GM19025 (cell line): ENCODE measurements around the gene GRIN1.

Experiments used
- ATAC-seq: cut with Tn5 transposase; IDR thresholded peaks from one replicate; pipeline ENCODE4 v1.9.1; 2021; ENCODE audit warnings: mild to moderate bottlenecking, low read depth, moderate library complexity; ENCODE audit not compliant: unreplicated experiment

The GRIN1 gene

DNA sequence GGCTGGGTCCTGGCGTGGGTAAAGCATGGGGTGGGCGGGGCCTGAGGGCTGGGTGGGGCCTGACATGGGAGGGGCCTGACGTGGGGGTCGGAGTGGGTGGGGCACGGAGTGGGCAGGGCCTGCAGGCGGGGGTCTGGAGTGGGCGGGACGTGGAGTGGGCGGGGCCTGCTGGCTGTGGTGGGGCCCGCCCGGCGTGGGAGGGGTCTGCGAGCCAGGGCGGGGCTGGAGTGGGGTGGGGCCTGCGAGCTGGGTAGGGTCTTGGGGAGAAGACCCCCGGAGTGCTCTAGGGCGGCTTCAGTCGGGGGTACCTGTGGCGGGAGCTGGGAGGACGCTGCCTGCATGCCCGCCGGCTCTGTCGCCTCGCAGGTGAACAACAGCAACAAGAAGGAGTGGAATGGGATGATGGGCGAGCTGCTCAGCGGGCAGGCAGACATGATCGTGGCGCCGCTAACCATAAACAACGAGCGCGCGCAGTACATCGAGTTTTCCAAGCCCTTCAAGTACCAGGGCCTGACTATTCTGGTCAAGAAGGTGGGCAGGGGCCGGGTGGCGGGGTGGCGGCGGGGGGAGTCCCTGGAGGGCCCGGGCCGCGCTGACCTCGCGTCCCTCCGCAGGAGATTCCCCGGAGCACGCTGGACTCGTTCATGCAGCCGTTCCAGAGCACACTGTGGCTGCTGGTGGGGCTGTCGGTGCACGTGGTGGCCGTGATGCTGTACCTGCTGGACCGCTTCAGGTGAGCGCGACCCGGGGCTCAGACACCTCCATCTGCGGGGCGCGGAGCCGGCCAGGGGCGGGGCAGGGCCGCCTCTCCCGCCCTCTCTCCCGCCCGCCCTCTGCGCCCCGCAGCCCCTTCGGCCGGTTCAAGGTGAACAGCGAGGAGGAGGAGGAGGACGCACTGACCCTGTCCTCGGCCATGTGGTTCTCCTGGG lies 22.9 kb downstream of the GRIN1 start:
- no peak for ATAC-seq

DNA sequence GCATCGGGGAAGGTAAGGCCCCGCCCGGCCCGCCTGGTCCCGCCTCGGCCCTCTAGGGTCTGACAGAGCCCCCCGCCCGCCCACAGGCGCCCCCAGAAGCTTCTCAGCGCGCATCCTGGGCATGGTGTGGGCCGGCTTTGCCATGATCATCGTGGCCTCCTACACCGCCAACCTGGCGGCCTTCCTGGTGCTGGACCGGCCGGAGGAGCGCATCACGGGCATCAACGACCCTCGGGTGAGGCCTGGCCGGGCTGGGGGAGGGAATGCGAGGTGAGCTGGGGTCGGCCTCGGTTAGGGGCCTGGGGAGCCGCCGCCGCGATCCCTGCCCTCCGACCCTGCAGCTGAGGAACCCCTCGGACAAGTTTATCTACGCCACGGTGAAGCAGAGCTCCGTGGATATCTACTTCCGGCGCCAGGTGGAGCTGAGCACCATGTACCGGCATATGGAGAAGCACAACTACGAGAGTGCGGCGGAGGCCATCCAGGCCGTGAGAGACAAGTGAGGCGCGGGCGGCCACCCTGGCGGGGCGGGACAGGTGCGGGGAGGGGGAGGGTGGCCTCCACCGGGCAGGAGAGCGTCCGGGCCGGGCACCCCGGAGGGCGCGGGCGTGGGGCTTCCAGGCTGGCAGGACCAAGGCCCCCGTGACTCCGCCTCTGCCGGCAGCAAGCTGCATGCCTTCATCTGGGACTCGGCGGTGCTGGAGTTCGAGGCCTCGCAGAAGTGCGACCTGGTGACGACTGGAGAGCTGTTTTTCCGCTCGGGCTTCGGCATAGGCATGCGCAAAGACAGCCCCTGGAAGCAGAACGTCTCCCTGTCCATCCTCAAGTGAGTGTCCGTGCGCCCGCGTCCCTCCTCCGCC lies 23.8 kb downstream of the GRIN1 start:
- no peak for ATAC-seq

DNA sequence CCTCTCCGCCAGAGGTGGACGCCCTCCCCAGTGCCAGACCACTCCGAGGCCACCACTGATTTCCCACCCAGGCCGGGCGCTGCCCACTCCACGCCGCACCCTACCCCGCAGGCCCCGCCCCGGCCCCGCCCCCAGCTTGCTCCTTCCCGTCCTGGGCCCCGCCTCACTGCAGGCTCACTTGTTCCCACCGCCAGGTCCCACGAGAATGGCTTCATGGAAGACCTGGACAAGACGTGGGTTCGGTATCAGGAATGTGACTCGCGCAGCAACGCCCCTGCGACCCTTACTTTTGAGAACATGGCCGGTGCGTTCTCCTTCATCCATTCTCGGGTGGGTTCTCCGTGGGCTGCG lies 24.4 kb downstream of the GRIN1 start:
- no peak for ATAC-seq

DNA sequence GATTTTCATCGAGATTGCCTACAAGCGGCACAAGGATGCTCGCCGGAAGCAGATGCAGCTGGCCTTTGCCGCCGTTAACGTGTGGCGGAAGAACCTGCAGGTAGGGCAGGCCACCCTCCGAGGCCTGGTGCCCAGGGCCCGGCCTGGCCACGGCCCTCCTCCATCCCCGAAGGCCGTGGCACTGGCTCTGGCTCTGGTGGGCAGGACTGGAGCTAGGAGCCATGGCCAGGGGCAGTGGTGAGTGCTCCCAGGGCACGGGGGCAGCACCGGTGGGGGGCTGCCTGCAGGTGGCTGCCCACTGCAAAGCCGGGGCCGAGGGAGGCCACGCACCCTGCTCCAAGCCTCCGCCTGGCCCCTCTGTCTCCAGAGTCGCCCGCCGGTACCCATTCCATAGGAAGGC lies 24.9 kb downstream of the GRIN1 start:
- ATAC-seq = no peak

DNA sequence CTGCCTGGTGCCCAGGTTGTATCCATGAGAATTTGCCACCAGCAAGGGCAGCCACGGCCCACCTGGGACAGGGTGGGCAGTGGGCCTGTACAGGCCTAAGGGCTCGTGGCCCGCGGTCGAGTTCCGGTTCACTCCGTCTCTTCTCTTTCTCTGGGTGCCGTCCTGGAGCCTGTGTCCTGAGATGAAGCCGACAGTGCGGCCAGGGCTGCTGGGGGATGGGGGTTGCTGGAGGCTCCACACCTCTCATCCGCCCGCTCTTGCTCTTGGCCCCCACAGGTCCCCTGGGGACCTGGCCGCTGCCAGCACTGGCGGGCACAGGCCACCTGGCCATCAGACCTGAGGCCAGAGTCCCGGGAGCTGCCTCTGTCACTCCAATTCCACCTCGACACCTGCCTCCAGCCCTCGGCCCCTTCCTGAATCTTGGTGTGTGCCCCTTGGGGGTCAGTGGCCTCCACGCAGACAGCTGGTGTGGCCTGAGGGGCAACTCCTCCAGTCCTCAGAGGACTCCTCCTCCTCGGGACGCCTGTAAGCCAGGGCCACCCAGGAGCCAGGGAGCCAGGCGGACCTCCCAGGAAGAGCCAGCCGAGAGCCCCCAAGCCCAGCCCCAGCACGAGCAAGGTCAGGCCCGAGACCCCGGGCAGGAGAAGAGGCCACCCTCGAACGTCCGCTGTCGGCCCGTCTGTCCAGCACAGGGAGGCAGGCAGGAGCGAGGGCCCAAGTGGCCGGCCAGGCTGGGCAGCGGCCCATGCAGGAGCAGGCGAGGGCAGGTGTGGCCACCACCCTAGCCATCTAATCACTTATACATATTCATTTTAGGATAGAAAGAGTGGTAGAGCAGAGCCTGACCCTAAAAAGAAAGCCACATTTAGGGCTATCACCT lies 25.7 kb downstream of the GRIN1 start:
- no peak for ATAC-seq

DNA sequence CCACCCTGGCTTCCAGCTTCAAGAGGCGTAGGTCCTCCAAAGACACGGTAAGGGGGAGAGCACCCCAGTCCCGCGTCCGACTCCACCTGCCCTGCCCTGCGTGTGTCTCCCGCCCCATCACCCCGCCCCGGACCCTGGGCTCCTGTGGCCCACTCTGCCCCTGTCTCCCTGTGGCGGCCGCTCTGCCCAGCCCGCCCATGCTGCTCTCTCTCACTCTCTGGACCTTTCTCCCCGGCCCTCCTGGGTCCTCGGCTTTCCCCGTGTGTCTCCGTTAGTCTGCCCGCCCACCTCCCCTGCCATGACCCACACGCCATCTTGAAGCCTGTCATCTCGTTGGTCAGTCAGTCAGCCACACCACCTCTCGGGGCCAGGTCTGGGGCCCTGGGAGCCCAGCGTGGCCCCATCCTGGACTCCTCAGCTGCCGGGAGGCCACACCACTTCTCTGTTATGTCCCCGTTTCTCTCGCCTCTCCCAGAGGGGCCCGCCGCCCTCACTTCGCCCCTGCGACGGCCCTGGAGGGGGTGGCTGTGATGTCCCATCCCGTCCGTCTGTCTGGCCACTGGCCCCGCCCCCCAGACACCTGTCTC lies 26.4 kb downstream of the GRIN1 start:
- no peak for ATAC-seq

DNA sequence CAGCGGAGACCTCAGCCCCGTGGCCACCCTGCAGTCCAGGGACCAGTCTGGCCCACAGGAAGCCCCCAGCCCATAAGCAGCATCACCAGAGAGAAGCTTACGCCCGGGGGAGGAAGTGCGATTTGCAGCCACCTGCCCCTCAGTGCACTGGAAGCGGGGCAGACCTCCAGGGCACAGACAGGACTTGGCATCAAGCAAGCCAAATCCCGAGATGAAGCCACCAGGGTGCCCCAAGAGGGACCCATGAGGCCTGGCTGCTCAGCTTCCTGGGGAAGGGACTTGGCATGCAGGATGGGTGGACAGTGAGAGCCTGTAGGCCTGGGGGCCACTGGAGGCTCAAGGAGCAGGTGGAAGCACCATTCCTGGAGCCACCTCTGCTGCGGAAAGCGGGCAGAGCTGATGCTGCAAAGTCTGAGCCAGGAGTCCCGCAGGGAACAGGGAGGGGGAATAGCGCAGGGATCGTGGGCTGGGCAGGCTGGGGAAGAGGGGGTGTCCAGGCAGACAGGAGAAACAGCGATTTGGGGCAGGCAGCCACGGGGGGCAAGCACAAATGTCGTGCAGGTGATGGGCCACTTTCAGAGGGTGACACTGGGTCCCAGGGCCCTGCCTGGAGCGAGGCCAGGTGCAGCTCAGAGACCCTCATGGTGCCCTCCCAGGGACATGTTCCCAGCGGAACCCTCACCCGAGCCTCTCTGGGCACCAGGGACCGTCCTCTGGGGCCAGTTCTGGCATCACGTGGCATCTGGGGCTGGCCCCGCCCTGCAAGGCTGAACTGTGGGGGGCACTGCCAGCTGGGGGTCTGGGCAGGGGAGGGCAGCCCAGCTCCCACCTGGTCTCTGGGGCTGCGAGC lies 27.7 kb downstream of the GRIN1 start:
- no peak for ATAC-seq

DNA sequence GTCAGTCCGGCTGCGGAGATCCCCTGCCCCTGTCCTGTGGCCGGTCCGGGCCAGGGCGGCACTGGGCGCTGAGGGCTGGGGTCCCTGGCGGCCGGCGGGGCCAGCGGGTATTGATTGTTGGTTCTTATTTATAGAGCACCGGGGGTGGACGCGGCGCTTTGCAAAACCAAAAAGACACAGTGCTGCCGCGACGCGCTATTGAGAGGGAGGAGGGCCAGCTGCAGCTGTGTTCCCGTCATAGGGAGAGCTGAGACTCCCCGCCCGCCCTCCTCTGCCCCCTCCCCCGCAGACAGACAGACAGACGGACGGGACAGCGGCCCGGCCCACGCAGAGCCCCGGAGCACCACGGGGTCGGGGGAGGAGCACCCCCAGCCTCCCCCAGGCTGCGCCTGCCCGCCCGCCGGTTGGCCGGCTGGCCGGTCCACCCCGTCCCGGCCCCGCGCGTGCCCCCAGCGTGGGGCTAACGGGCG lies 28.4 kb downstream of the GRIN1 start:
- ATAC-seq = no peak

DNA sequence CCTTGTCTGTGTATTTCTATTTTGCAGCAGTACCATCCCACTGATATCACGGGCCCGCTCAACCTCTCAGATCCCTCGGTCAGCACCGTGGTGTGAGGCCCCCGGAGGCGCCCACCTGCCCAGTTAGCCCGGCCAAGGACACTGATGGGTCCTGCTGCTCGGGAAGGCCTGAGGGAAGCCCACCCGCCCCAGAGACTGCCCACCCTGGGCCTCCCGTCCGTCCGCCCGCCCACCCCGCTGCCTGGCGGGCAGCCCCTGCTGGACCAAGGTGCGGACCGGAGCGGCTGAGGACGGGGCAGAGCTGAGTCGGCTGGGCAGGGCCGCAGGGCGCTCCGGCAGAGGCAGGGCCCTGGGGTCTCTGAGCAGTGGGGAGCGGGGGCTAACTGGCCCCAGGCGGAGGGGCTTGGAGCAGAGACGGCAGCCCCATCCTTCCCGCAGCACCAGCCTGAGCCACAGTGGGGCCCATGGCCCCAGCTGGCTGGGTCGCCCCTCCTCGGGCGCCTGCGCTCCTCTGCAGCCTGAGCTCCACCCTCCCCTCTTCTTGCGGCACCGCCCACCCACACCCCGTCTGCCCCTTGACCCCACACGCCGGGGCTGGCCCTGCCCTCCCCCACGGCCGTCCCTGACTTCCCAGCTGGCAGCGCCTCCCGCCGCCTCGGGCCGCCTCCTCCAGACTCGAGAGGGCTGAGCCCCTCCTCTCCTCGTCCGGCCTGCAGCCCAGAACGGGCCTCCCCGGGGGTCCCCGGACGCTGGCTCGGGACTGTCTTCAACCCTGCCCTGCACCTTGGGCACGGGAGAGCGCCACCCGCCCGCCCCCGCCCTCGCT lies 29.0 kb downstream of the GRIN1 start:
- ATAC-seq = no peak

DNA sequence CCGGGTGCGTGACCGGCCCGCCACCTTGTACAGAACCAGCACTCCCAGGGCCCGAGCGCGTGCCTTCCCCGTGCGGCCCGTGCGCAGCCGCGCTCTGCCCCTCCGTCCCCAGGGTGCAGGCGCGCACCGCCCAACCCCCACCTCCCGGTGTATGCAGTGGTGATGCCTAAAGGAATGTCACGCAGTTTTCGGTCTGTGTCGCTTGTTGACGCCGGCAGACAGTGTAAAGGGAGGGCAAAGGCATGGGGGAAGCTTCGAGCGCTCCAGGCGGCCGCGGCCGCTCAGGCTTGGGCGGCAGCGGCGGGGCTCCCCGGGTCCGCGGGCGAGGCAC lies 29.6 kb downstream of the GRIN1 start:
- ATAC-seq = no peak

DNA sequence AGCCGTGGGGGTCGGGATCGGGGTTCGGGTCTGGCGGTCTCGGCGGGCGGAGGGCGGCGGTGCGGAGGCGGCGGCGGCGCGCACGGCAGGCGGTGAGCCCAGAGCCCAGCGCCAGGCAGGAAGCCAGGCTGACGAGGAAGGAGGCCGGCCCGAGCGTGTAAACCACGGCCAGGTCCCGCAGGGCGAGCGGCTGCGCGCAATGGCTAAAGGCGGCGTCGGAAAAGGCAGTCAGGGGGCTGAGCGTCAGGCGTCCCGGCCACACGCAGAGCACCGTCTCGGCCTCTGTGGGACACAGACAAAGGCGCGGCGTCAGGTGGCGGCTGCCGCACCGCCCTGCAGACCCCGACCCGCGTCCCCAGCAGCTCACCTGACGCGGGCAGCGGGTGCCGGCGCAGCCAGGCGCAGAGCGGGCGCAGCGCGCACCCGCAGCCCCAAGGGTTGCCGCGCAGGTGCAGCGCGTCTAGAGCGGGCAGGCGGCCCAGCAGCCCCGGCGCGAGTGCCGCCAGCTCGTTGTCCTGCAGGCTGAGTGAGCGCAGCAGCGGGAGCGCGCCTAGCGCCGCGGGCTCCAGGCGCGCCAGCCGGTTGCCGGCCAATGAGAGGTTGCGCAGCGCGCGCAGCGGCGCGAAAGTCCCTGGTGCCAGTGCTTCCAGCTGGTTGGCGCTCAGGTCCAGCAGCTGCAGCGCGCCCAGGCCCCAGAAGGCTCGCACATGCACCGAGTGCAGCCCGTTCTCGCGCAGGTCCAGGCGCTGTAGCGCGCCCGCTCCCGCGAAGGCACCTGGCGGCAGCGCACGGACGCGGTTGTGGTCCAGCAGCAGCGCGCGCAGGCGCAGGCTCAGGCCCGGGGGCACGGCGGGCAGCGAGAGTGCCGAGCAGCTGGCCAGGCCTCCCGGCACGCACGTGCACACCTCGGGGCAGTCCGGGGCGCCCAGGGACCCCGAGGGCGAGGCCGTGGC lies 30.2 kb downstream of the GRIN1 start:
- no peak for ATAC-seq

DNA sequence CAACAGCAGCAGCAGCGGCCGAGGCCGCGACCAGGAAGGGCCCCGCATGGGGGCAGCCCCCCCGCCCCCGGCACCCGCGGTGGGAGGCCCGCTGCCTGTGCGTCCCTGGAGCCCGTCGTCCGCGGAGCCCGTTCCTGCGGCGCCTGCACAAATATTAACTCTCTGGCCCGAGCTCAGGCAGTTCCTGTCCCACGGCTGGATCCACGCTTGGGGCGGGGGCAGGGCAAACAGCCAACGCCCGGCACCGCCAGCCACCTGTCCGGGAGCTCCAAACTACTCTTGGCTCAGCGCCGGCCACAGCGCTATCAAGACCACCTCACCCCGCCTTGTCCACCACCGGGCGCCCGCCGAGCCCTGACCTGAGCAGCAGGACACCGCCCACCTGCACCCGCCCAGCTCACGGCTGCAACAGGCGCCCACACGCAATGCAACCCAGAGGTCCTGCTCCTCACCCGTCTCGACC lies 31.0 kb downstream of the GRIN1 start, which contains the start of gene LRRC26:
TSS of gene LRRC26 (minus strand) at position 156 of the 463 bp plus-strand sequence. CDS start at position 48, 108 bp downstream.
- ATAC-seq = no peak

DNA sequence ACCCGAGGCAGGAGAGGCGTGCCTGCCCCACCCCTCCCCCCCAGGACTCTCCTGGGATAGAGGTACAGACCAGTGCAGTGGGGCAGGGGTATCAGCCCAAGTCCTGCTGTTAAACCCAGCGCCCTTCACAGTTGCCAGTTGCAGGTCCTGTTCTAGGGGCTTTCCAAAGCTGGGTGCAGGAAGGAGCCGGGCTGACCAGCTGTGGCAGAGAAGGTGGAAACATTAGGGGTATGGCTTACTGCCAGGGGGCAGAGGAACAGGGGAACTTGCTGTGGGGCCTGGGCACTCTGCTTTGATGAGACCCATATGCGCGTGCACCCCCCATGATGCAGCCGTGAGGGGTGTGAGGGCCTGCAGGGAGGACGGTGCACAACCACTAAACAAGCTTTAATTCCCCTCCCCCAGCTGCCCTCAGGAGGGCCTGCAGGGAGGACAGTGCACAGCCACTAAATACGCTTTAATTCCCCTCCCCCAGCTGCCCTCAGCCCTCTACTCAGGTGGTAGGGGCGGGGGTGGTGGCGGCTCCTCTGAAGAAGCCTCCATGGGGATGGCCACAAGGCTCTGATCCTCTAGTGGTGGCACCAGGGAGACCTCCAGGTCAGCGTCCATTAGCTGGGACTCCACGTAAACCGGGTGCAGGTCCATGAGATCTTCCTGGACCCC lies 31.7 kb downstream of the GRIN1 start:
- ATAC-seq = no peak

DNA sequence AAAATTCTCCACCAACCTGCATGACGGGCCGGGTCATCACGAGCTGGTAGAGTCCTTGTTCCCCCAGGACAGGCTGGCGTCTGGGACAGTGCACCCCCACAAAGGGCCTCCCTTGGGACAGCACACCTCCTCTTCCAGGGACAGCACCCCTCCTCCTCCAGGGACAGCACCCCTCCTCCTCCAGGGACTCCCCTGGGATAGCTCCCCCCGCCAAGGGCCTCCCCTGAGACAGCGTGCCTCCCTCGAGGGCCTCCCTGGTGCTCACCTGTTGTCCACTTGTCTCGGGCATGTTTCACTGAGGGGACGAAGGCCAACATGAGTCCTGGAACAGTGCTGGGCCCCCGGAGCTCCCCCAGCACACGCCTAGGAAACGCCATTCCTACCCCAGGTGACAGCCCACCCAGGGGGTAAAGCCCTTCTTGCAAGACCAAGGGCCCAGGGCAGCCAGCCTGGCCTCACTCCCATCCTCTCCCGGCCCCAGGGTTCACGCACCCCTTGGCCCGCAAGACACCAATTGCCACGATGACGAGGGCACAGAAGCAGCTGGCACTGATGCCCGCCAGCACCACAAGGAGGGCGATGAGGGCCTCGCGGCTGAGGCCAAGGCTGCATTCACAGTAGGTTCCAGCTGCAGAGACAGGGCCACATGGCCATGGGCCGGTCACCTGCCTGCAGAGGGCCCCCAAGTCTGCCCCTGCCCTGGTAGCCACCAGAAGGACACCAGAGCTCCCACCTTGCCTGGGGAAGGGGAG lies 32.4 kb downstream of the GRIN1 start:
- ATAC-seq = no peak

DNA sequence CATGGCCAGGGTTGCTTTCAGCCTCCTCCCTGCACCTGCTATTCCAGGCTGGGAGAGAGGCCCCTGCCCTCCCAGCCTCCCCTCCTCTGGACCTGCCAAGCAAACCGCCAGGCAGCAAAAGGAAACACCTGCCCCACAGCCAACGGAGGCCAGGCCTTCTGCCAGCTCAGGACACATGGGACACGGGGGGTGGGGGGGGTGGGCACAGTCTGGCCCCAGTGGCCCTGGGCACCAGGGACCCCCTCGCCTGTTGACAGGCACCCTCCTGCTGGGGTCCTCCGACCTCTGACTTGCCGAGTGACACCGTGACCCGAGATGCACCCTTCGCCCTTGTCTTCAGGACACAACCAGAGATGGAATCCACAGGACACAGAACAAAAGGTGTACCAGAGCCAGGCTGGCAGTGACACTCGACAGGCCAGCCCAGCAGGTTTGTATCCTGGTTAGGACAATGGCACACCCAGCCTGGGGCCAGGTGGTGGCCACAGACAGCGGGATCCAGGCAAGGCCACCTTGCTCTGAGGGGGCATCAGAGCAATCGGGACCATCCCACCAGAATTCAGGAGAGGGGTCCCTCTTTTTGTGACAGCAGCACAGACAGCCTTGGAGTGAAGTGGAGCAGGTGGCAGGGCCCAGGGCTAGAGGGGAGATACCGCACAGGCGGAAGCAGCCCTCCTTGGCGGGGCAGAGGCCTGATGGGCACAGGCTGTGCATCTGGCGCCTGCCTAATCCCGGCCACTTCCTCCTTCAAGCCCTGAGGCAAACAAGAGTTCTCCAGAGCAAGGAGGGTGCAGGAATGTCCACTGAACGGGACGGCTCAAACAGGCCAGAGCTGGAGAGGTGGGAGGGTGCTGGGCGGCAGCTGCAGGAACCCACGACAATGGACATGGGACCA lies 34.2 kb downstream of the GRIN1 start:
- no peak for ATAC-seq
